ENCODE results near the gene NTRK3.

Gene NTRK3

DNA sequence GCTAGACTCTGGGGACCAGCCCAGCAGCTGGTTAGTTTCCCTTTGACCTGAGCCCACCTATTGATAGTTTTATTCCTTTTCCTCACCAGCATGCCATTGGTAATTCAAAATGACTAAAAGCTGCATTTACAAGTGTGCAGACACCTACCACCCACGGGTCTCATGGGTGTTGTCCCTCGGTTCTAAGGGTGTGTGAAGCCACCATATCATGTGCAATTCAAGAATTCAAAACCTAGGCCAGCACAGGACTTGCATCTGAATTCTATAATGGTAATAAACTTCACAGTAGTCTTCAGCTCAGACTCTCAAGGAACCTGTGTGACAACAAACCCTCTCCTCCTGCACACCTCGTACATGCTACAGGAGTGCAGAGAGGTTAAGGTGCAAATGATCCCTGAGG is 55.3 kb downstream of the NTRK3 start:
- TF ChIP-seq POLR2A (IDR thresholded peaks at IDR 0.05; ENCODE audit: low read length) (no peak), GATA1 (IDR thresholded peaks at IDR 0.05; ENCODE audit: low read depth, low read length) (no peak)
- DNase-seq, result no peak

DNA sequence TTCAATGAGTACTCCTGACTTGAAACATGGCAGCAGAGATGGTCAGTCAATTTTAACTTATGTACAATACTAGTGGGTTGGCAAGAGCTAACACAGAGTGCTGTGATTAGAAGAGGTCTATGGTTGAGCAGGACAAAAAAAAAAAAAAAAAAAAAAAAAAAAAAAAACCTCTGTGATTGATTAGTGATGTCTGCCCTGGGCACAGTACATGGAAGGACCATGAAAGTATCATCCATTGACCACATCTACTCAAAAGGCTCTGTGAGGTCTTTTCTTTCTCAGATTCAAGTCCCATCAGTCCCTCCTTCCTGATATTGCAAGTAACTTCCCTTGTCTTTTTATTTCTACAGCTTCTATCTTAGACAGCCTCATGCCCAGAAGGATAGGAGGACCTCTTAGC is 59.6 kb downstream of the NTRK3 start:
- DNase-seq, result no peak
- TF ChIP-seq GATA1 (IDR thresholded peaks at IDR 0.05; ENCODE audit: low read depth, low read length) (no peak), POLR2A (IDR thresholded peaks at IDR 0.05; ENCODE audit: low read length) (no peak)

DNA sequence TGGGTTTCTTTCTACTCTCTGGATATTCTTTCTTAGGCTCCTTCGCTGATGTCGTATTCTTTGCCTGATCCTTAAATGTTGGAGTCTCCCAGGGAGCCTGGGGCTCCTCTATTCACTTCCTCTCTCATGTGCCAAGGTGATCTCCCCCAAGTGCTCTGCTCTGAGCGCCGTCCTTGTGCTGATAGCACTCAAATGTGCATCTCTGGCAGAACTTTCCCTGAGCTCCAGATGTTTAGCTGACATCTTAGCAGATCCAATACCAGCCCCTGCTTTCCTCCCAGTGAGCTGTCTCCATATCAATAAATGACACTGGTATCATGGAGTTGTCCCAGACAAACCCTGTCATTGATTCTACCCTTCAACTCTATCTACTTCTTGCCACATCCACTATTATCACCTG is 62.4 kb downstream of the NTRK3 start:
- no peak for DNase-seq
- no peak for TF ChIP-seq GATA1 (IDR thresholded peaks at IDR 0.05; ENCODE audit: low read depth, low read length)
- TF ChIP-seq POLR2A (IDR thresholded peaks at IDR 0.05; ENCODE audit: low read length), result no peak

DNA sequence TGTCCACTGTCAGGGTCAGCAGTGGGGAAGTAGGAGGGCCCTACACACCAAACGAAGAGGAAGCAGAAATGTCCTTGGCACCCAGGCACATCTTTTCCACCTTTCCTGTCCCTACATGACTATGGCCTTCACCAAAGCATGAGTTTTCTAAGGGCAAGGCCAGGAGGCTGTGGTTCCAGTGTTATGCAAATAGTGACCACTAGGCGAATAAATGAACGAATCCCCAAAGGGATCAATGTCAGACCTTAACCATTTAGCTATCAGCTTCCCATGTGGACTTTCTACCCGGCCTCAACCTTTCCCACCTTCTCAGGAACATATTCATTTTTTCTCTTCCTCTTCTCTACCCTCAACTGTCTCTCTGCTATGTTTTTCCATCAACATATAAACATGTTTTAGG is 63.1 kb downstream of the NTRK3 start:
- TF ChIP-seq GATA1 (IDR thresholded peaks at IDR 0.05; ENCODE audit: low read depth, low read length), result no peak
- TF ChIP-seq POLR2A (IDR thresholded peaks at IDR 0.05; ENCODE audit: low read length), result no peak

DNA sequence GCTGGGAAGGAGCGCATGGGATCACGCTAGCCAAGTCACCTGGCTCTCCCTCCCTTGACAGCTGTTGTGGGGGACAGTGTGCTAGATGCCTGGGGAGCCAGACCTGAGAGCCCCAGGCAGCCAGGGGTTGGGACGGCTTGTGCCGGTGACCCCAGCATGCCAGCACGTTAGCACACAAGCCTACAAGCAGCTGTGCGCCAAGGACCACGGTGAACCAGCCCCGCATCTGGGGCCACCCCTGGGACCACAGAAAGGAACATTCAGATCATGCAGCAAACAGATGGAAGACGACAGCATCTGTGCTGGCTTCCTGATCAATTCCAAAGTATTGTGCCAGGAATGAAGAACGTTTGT is 64.8 kb downstream of the NTRK3 start:
- TF ChIP-seq POLR2A (IDR thresholded peaks at IDR 0.05; ENCODE audit: low read length) (no peak), GATA1 (IDR thresholded peaks at IDR 0.05; ENCODE audit: low read depth, low read length) (no peak)

More for the DNA sequence above, 63.1 kb downstream of the NTRK3 start:
- no peak for DNase-seq

DNA sequence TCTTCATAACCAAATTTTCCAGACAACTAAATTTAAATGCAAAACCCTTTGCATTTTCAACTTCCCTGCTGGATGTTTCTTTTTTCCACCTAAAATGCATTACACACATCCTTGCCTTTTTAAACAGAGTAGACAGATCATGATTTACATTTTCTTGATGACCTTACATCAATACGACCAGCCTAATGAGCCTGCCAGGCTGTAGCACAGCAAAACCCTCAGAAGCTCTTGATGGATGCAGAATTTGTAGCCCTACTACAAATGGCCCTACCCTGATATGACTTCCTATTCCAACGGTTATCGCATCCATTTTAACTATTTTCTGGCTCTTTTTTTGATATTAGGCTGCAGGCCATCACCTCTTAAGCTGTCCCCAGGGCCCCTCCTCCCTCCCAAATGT is 66.3 kb downstream of the NTRK3 start:
- DNase-seq, result no peak
- TF ChIP-seq POLR2A (IDR thresholded peaks at IDR 0.05; ENCODE audit: low read length) (no peak), GATA1 (IDR thresholded peaks at IDR 0.05; ENCODE audit: low read depth, low read length) (no peak)

More for the DNA sequence above, 64.8 kb downstream of the NTRK3 start:
- DNase-seq, result no peak

DNA sequence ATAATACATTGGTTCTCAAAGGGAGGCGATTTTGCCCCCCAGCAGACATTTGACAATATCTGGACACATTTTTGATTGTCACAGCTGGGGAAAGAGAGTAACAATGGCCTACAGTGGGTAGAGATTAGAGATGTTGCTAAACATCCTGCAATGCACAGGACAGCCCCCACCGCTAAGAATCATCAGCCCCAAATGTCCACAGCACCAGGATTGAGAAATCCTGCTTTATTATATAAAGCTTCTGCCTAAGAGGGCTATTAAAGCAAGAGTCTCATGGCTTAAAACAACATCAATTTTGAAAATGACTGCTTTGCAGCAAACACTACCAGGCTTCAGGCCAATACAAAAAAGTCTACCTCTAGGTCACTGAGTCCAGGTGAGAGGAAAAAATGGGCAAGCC is 68.2 kb downstream of the NTRK3 start:
- no peak for DNase-seq
- TF ChIP-seq POLR2A (IDR thresholded peaks at IDR 0.05; ENCODE audit: low read length) (no peak), GATA1 (IDR thresholded peaks at IDR 0.05; ENCODE audit: low read depth, low read length) (no peak)

DNA sequence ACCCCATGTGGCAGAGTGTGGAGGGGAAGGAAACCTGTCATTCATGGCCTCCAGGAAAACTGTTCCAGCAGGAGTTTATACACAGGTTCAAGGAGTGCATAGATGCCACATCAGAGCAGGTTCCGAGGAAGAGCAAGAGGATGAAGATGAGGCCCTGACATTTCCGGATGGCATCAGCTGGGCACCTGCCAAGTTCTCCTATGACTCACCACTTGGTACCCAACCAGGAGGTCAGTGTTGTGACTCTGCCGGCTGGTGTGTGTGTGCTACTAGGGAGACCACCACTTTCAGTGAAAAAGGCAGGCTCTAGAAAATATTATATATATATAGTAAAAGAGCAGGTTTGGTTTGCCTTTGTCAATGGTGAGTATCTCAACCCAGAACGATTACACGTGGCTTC is 69.3 kb downstream of the NTRK3 start:
- TF ChIP-seq GATA1 (IDR thresholded peaks at IDR 0.05; ENCODE audit: low read depth, low read length), result no peak
- no peak for TF ChIP-seq POLR2A (IDR thresholded peaks at IDR 0.05; ENCODE audit: low read length)

DNA sequence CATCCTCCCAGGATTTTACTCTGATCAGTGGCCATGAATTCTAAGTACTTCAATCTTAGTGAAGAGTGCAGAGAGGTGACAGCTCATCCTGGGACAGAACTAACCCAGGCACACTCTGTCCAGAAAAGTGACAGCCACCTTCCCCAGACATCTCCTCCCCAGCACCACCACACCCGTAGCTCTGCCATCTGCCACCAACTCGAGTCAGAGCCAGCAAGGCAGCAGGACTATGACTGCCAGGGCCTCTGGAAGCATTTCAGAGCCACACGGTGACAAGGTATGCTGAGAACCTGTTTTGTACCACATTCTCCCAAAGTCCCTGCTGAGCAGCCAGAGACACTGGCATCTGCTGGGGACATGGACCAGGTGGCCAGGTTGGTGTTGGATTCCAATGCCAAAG is 71.0 kb downstream of the NTRK3 start:
- TF ChIP-seq GATA1 (IDR thresholded peaks at IDR 0.05; ENCODE audit: low read depth, low read length) (no peak), POLR2A (IDR thresholded peaks at IDR 0.05; ENCODE audit: low read length) (no peak)
- no peak for DNase-seq

More for the DNA sequence above, 69.3 kb downstream of the NTRK3 start:
- no peak for DNase-seq

DNA sequence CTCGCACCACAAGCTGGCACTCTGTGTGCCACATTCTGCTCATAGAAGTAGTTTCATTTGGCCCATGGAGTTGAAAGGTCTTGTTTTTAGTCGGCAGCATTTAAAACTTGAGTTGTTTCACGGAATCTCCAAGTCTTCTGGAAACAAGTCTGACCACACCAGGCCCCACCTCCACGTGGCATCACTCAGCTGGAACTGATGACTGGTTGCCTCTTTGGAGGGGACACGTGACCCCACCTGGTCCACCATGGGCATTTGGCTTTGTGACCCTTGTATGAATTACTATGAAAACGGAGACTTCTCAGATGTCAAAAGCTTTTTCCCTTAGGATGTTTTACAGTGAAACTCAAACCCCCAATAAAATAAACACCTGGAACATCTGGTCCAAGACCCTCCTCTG is 74.9 kb downstream of the NTRK3 start:
- DNase-seq, result no peak
- TF ChIP-seq POLR2A (IDR thresholded peaks at IDR 0.05; ENCODE audit: low read length) (no peak), GATA1 (IDR thresholded peaks at IDR 0.05; ENCODE audit: low read depth, low read length) (no peak)

DNA sequence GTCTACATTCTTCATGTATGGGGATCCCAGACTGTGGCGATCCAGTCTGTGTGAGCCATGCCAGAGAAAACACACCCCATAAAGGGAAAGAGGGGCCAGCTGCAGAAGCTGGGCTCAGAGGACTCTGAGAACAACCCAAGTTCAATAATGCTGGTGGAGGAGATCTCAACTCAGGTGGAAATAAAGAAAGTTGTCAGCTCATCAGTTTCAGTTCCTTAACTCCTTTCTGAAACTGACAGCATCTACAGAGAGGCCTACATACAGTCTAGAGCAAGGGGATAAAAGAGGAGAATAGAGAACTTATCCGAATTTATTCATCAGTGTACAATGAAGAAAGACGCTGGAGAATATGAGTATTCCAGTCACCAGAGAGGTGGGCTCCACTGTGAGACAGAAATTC is 77.0 kb downstream of the NTRK3 start:
- TF ChIP-seq POLR2A (IDR thresholded peaks at IDR 0.05; ENCODE audit: low read length), result no peak
- no peak for TF ChIP-seq GATA1 (IDR thresholded peaks at IDR 0.05; ENCODE audit: low read depth, low read length)
- DNase-seq, result no peak

DNA sequence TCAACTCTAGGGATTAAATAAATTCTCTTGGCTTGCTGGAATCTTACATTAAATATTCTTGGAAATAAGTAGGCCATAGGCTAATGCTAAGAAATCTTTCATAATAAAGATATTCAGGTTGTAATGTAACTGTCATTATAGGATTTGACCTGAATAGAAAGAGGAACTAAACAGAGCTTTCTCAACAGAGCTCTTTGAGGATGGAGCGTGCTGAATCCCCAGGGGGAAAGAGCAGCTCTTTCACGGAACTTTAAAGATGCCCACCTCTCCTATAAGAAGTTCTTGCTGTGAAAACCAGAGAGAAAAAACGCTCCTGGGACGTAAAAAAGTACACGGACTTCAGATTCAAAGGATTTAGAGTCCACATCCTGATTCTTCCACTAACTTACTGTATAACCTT is 77.9 kb downstream of the NTRK3 start:
- no peak for TF ChIP-seq POLR2A (IDR thresholded peaks at IDR 0.05; ENCODE audit: low read length)
- no peak for TF ChIP-seq GATA1 (IDR thresholded peaks at IDR 0.05; ENCODE audit: low read depth, low read length)
- DNase-seq, result no peak

DNA sequence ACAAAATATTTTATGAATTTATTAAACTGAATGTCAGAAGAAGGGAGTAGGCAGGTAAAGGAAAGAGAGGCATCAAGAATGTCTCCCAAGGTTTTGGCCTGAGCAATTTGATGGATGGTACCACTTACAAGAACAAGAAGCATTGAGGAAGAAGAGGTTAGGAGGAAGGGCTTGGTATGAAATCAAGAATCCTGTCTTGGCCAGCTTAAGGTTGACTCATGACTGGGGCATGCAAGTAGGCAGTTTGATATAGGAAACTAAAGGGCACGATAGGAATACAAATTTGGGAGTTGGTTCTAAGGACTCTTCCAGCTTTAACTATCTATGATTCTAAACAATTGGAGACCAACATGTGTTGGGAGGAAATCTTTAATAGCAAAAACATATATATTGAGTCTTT is 79.1 kb downstream of the NTRK3 start:
- no peak for DNase-seq
- TF ChIP-seq POLR2A (IDR thresholded peaks at IDR 0.05; ENCODE audit: low read length) (no peak), GATA1 (IDR thresholded peaks at IDR 0.05; ENCODE audit: low read depth, low read length) (no peak)

DNA sequence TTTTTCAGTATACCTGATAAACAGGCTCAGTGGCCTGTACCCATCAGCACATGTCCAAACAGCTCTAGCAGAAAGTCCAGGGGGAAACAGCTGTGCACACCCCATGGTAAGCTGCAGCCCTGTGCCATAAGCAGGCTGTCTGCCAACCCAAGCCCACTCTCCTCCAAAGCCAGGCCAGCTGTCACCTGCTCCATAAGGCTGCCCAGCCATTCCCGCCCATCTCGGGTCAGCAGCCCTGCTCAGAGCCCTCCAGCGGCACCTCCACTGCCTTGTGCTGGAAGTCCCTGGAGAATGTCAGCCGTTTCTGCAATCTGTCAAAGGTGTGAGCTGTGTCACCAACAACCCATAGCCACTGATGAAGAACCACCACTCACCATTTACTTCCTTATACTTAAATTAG is 82.0 kb downstream of the NTRK3 start:
- DNase-seq, result no peak
- TF ChIP-seq POLR2A (IDR thresholded peaks at IDR 0.05; ENCODE audit: low read length) (no peak), GATA1 (IDR thresholded peaks at IDR 0.05; ENCODE audit: low read depth, low read length) (no peak)

DNA sequence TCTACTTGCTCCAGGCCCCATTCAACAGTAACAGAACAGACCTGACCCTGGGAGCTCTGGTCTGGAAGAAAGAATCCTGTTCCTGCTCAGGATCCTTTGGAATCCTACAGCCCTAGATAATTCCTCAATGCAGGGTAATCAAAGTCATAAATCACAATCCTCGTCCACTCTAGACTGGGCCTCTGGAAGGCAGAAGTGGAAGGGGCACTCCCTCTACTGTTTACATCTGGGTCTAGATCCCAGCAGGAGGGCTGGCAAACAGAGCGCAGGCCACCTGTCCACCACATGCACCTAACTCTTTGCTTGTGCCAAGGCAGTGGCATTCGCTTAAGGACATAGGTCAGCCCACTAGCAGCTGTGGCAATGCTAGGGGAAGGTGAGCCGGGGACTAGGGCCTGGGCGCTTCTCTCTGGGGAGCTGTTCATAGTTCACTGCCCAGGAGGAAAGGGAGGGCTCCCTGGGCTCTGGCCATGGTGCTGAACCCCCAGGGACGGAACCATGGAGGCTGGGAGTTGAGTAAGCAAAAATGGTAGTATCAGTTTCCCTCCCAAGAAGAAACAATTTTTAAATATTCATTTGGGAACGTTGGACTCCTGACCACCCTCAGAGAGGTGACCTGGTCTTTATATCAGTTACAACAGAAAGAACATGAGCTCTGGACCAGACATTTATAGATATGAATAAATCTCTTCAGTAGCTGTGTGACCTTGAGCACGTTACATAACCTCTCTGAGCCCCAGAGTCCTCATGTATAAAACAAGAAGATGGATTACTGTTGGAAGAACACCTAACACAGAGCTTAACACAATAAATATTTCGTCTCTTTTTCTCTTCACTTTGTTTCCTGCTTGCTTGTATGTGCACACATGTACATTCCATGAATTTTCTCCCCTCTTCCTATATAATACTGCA is 90.2 kb downstream of the NTRK3 start:
- TF ChIP-seq GATA1 (IDR thresholded peaks at IDR 0.05; ENCODE audit: low read depth, low read length) (no peak), POLR2A (IDR thresholded peaks at IDR 0.05; ENCODE audit: low read length) (no peak)
- DNase-seq, result no peak

Measured in erythroblast (primary cell).